CD14-positive monocyte (primary cell): Measurements from ENCODE around the gene MIB1. TPM values are rescaled to one million over a fixed set of nuclear protein-coding genes. Genes with fewer than 3 reads are reported as not detected.

Source experiments
- DNase-seq, 3 donors: peaks; one replicate each; pipeline ENCODE4 v3.0.0-alpha.2; 2011 to 2022
- H2AFZ ChIP-seq: 2 replicates; pipeline ENCODE4 v1.6.0; 2012; ENCODE audit warnings: mild to moderate bottlenecking, low read depth, low read length, inconsistent platforms; ENCODE audit not compliant: insufficient read depth, poor library complexity, severe bottlenecking
- H3K27ac ChIP-seq, 2 donors: 1 replicate in 1 of 2; 2 replicates in 1 of 2; pipeline ENCODE4 v1.5.1; 2012 to 2013; ENCODE audit warnings: low read length in 2 of 2, control low read depth in 1 of 2, inconsistent platforms in 1 of 2, low read depth in 1 of 2, mild to moderate bottlenecking in 1 of 2
- H3K27me3 ChIP-seq, 2 donors: one replicate each; pipeline versions ENCODE4 v1.6.0 to v1.6.1; 2011 to 2013; ENCODE audit warnings: low read length in 2 of 2; ENCODE audit not compliant: control insufficient read depth in 2 of 2, insufficient read depth in 2 of 2
- H3K36me3 ChIP-seq, 2 donors: replicated peaks in 1 of 2; 1 replicate in 1 of 2; 2 replicates in 1 of 2; pipeline versions ENCODE4 v1.5.1 to v1.6.1; 2012 to 2013; ENCODE audit warnings: low read length in 2 of 2, control low read depth in 1 of 2, inconsistent platforms in 1 of 2, mild to moderate bottlenecking in 1 of 2; ENCODE audit not compliant: insufficient read depth in 2 of 2, control insufficient read depth in 1 of 2
- H3K4me1 ChIP-seq, 2 donors: 1 replicate in 1 of 2; 2 replicates in 1 of 2; pipeline versions ENCODE4 v1.5.1 to v1.6.1; 2012 to 2013; ENCODE audit warnings: low read length in 2 of 2, control low read depth in 1 of 2, inconsistent platforms in 1 of 2, mild to moderate bottlenecking in 1 of 2, moderate library complexity in 1 of 2; ENCODE audit not compliant: insufficient read depth in 2 of 2, control insufficient read depth in 1 of 2
- H3K4me2 ChIP-seq: replicated peaks from 2 replicates; pipeline ENCODE3; 2012; ENCODE audit warnings: low read length, moderate library complexity, mild to moderate bottlenecking; ENCODE audit not compliant: poor library complexity, severe bottlenecking; ENCODE audit errors: extremely low read depth
- H3K4me3 ChIP-seq, 3 experiments: fragments of 200-600 bp in 1 of 3; sonication (generic) in 1 of 3; replicated peaks in 1 of 3; 1 replicate in 2 of 3; 2 replicates in 1 of 3; pipeline ENCODE4 v1.5.1; 2011 to 2013; ENCODE audit warnings: low read length in 3 of 3, mild to moderate bottlenecking in 3 of 3, control low read depth in 2 of 3, low read depth in 2 of 3, inconsistent platforms in 1 of 3, moderate library complexity in 1 of 3
- H3K79me2 ChIP-seq: 2 replicates; pipeline ENCODE4 v1.6.0; 2012; ENCODE audit warnings: mild to moderate bottlenecking, control low read depth, inconsistent platforms, low read length, moderate library complexity; ENCODE audit not compliant: insufficient read depth
- H3K9ac ChIP-seq: 2 replicates; pipeline ENCODE4 v1.6.0; 2017; ENCODE audit warnings: low read length, mild to moderate bottlenecking; ENCODE audit not compliant: insufficient read depth, poor library complexity, severe bottlenecking
- H3K9me3 ChIP-seq, 2 donors: replicated peaks in 1 of 2; 1 replicate in 1 of 2; 2 replicates in 1 of 2; pipeline versions ENCODE4 v1.5.1 to v1.6.1; 2012 to 2013; ENCODE audit warnings: low read length in 2 of 2, control low read depth in 1 of 2; ENCODE audit not compliant: control insufficient read depth in 1 of 2, insufficient read depth in 1 of 2
- H4K20me1 ChIP-seq: 2 replicates; pipeline ENCODE4 v1.6.0; 2012; ENCODE audit warnings: mild to moderate bottlenecking, low read length, control low read depth, moderate library complexity; ENCODE audit not compliant: insufficient read depth
- H3K27ac Mint-ChIP-seq, 7 donors: one replicate each; pipeline ENCODE4 v1.8.0; 2020; ENCODE audit warnings: mild to moderate bottlenecking in 7 of 7, mixed read lengths in 7 of 7, moderate library complexity in 6 of 7, inconsistent platforms in 2 of 7
- H3K27me3 Mint-ChIP-seq, 3 donors: one replicate each; pipeline ENCODE4 v1.8.0; 2021 to 2022; ENCODE audit warnings: low read depth in 3 of 3, mild to moderate bottlenecking in 3 of 3, mixed read lengths in 3 of 3, moderate library complexity in 3 of 3, inconsistent platforms in 1 of 3
- H3K36me3 Mint-ChIP-seq, 2 donors: one replicate each; pipeline ENCODE4 v1.8.0; 2020; ENCODE audit warnings: mixed read lengths in 2 of 2, inconsistent platforms in 1 of 2, mild to moderate bottlenecking in 1 of 2
- H3K4me1 Mint-ChIP-seq: one replicate; pipeline ENCODE4 v1.8.0; 2020; ENCODE audit warnings: mild to moderate bottlenecking, mixed read lengths
- H3K4me3 Mint-ChIP-seq, 2 donors: one replicate each; pipeline ENCODE4 v1.8.0; 2020; ENCODE audit warnings: mild to moderate bottlenecking in 2 of 2, mixed read lengths in 2 of 2, moderate library complexity in 1 of 2
- H3K9me3 Mint-ChIP-seq, 7 donors: one replicate each; pipeline ENCODE4 v1.8.0; 2020 to 2022; ENCODE audit warnings: mixed read lengths in 7 of 7, mild to moderate bottlenecking in 6 of 7, moderate library complexity in 6 of 7, inconsistent platforms in 2 of 7
- CTCF ChIP-seq: fragments of 200-600 bp; IDR thresholded peaks from one replicate; pipeline ENCODE4 v1.8.0; 2022; ENCODE audit warnings: antibody characterized with exemption, mild to moderate bottlenecking
- WGBS: methylation state at CpG from one replicate; pipeline ENCODE4 v1.1.5; 2013; ENCODE audit warnings: missing lambda C conversion rate; ENCODE audit not compliant: insufficient coverage; 5-methylcytosine and 5-hydroxymethylcytosine counted together
- intact Hi-C, 2 donors: fragments of 100-400 bp; cut with micrococcal nuclease; formaldehyde crosslinking; loops; one replicate each; pipeline versions ENCODE4 v1.15.0 to v1.15.1; 2023
- polyA plus RNA-seq, 3 donors: library from polyadenylated mRNA; depleted of rRNA in 1 of 3; unstranded in 2 of 3; stranded (reverse) in 1 of 3; fragments of 300-500 nt in 2 of 3; fragments of >200 nt in 1 of 3; fragmentation: Illumina TruSeq in 2 of 3; gene quantifications; 1 replicate in 2 of 3; 2 replicates in 1 of 3; pipeline ENCODE4 v1.2.3, GENCODE V29; 2012 to 2021

Gene MIB1
- polyA plus RNA-seq, 3 donors: 5.7 to 8.5 (median 7.8) TPM

GRCh38 chr18:21897811-21898210, 157.2 kb downstream of the MIB1 start:
- Histone ChIP-seq H3K4me1 (no peaks in the 10 kb centered on the region), H3K27ac (no peak overlapping the region), H3K4me2 (no peak overlapping the region), H3K4me3 (no peak overlapping the region), H3K36me3 (no peaks in the 10 kb centered on the region), H3K9ac (no peak overlapping the region), H2AFZ (peak overlapping the region; percentile 25), H3K79me2 (no peaks in the 10 kb centered on the region), H3K9me3 (no peaks in the 10 kb centered on the region), H3K27me3 (peaks cover 0 to 4% of the 10 kb centered on the region in 2 donors), H4K20me1 (no peaks in the 10 kb centered on the region)
- DNase-seq: peak; percentile 6 to 21 (median 13)
- intact Hi-C loops: no loop called here
- peaks cover 0 to 2% (median 0%) of the 10 kb centered on the region in 7 donors for H3K9me3 Mint-ChIP-seq
- peaks cover 9% of the 10 kb centered on the region for H3K4me1 Mint-ChIP-seq
- H3K36me3 Mint-ChIP-seq: no peaks in the 10 kb centered on the region
- no CpG with 5 or more reads among the region's 4 CpGs for WGBS
- H3K4me3 Mint-ChIP-seq: peak overlapping the region in 1 of 2 donors; percentile 5
- H3K27ac Mint-ChIP-seq: no peak overlapping the region
- H3K27me3 Mint-ChIP-seq: peaks cover 10 to 15% (median 12%) of the 10 kb centered on the region in 3 donors
- peak; percentile 77 for TF ChIP-seq CTCF

GRCh38 chr18:21900605-21901352, 160.2 kb downstream of the MIB1 start:
- Mint-ChIP-seq H3K9me3 (peaks cover 0 to 2% (median 0%) of the 10 kb centered on the region in 7 donors), H3K4me1 (peaks cover 9% of the 10 kb centered on the region), H3K36me3 (no peaks in the 10 kb centered on the region), H3K27ac (peak overlapping the region in 1 of 7 donors; percentile 51), H3K4me3 (no peak overlapping the region), H3K27me3 (peaks cover 10 to 15% (median 10%) of the 10 kb centered on the region in 3 donors)
- Histone ChIP-seq H3K36me3 (no peaks in the 10 kb centered on the region), H3K9ac (no peak overlapping the region), H3K27ac (no peak overlapping the region), H3K27me3 (peaks cover 0 to 4% of the 10 kb centered on the region in 2 donors), H3K79me2 (no peaks in the 10 kb centered on the region), H4K20me1 (no peaks in the 10 kb centered on the region), H3K4me2 (no peak overlapping the region), H2AFZ (no peak overlapping the region), H3K4me1 (no peaks in the 10 kb centered on the region), H3K9me3 (no peaks in the 10 kb centered on the region), H3K4me3 (no peak overlapping the region)
- TF ChIP-seq CTCF: no peak
- no peak for DNase-seq
- intact Hi-C loops: no loop called here
- 69% methylated on average over 6 of the region's 12 CpGs for WGBS
